Caki2 (cell line): ENCODE measurements around the gene FGGY. TPM values are rescaled to one million over a fixed set of nuclear protein-coding genes. Genes with fewer than 3 reads are reported as not detected.

Source experiments
- DNase-seq: peaks from one replicate; pipeline ENCODE4 v3.0.0-alpha.2; 2015; ENCODE audit warnings: low read depth
- in situ Hi-C: cut with HindIII; loops from 2 replicates; pipeline ENCODE4 v1.10.0; 2016; ENCODE audit warnings: low sequenced_read_pairs, low pct_unique_long_range_greater_than_20kb, mixed read lengths
- total RNA-seq: library from RNA; depleted of rRNA; stranded (reverse); fragments of >200 nt; shearing (Covaris generic); gene quantifications from 2 replicates; pipeline ENCODE4 v1.2.3, GENCODE V29; 2014; ENCODE audit warnings: low replicate concordance

Gene FGGY
- total RNA-seq, 1 experiment from 2014 or later, result 26.2 TPM

DNA sequence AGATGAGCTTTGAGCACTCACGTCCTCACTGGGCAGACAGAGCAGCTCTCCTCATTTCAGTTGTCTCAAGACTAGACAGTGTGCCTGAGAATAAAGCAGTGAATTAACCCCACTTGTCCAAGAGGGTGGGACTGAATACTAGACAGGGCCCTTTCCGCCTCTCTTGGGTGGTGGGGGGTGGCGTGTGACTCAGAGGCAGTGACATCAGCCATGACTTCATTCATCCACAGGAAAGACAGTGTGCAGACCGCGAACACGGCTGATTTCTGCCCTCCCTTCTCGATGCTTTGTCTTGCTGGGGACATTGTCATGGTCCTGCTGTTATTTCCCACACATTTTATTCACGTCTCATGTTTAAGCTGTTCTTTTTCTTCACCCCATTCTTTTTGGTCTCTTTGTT is 64.9 kb downstream of the FGGY start:
- in situ Hi-C loops, result no loop called here
- no peak for DNase-seq

DNA sequence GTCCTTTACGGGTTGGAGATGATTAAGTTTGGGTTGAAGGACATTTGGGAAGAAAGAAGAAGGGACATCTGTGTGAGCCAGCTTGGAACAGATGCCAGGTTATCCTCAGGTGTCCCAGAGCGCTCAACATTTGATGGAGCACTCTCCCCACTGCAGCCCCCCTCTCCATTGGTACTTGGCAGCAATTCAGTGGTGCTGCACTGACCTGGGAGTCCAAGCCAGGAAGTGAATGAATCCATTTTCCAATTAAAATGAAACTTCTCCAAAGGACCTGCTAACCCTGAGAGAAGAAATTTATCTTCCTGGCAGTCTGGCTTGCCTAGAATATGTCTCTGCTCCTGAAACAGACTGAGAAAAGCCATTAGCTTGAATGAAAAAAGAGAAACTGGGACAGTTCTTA is 67.1 kb downstream of the FGGY start:
- in situ Hi-C loops, result no loop called here
- no peak for DNase-seq

DNA sequence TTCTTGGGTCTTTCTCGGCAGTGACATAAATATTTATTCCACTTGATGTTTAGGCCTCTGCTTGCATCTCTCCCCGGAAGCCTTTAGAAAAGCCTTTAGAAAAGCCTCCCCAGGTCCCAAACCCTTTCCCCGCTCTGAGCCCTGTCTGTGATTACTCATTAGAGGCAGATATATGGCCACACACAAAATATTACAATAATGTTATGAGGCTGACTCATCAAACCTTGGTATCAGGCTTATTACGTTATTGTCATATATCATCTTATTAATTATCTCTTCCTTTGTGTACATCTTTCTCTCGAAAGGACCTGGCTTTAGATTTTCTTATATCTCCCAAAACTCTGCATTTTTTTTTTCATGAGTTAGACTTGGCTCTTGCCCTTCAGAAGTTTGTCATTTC is 69.5 kb downstream of the FGGY start:
- DNase-seq, result no peak
- in situ Hi-C loops, result no loop called here

GRCh38 chr1:59367301-59368007 is 70.6 kb downstream of the FGGY start:
- no peak for DNase-seq
- in situ Hi-C loops, result no loop called here

DNA sequence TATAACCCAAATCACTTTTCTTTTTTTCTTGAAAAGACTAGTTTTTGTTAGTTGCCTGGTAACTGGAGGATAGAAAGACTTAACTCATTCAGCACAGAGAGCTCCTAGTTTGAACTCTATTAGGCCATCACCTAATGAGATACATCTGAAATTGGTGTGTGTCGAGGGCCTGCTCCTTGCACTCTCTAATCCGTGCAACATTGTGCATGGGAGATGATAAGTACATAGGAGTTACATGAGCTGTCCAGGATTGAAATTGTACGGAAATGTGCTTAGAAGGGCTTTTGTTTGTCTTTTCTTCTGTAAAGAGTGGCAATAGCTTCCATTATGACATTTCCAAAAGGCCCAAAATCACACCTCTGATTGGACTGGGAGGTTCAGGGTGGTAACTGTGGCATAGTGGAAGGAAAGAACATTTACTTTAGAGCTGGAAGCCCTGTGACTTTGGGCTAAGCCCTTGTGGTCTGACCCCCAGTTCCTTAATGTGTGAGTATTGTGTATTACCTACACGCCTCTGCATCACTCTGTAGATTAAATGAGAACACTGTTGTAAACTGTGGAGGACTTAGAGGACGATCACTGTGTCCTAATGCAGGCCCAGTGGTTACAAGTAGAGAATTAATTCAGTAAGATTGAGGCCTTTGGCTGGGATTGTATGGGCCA is 71.2 kb downstream of the FGGY start:
- in situ Hi-C loops, result no loop called here
- no peak for DNase-seq

DNA sequence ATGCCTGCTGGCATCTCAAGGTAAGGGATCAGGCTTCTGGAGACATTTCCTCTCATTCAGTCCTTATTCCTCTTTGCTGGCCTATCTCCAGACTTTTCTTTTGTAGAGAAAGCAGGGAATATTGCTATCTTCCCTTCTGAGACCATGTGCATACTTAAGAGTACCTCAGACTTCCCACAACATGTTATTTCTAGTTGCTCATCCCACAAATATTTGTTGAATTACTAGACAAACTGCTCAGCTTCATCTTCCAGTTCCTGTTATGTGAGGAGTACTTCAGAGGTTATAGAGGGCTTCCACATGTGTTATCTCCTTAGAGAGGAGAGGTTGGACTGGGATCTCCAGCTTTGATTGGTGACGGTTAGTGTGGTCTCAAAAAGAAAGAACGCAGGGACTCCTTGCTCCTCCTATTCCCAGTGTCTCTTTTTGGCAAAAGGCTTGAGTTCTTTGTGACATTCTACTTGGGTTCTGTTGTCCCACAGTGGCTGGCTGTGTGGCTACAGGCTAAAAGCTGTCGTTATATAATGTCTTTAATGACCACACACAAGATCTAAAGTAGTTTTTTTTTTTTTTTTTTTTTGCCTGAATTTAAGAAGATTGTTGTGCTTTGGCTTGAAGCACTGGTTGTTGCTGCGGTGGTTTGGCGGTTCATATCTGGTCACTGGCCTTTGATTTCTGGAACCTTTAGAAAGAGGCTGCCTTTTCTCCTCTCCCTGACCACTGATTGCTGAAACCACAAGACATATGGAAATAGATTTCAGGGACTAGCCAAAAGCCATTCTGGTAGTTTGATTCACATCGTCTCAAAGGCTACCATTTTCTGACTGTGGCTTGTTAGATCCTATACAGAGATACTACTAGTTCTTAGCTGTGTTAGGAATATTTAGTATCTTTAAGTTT is 78.7 kb downstream of the FGGY start:
- peak; percentile 65 for DNase-seq
- in situ Hi-C loops, result no loop called here

DNA sequence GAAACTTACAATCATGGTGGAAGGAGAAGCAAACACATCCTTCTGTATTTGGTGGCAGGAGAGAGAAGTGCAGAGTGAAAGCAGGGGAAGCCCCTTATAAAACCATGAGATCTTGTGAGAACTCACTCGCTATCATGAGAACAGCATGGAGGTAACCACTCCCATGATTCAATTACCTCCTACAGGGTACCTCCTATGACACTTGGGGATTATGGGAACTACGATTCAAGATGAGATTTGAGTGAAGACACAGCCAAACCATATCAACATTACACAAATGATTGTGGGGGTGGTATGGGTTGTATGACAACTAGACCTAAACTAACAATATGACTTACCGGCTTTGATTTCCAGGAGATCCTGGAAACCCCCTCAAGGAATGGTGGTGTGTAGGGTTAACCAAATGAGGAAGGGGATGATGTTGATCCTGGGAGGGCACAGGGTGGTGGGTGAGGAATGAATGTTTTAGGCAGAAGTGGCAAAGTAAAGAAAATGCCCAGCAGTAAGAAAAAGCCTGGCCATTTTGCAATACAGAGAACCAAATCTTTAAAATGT is 80.5 kb downstream of the FGGY start:
- in situ Hi-C loops, result no loop called here
- DNase-seq, result no peak

- in situ Hi-C loops, result no loop called here
- no peak for DNase-seq
These were observed 81.9 kb downstream of the FGGY start for GRCh38 chr1:59378621-59379370.

DNA sequence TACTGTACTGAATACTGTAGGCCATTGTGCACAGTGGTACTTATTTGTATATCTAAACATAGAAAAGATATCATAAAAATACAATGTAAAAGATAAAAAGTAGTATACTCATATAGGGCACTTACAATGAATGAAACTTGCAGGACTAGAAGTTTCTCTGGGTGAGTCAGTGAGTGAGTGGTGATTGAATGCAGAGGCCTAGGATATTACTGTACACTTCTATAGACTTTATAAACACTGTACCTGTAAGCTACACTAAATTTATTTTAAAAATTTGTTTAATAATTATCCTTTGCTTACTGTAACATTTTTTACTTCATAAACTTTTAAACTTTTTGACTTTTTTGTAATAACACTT is 82.5 kb downstream of the FGGY start:
- DNase-seq, result no peak
- in situ Hi-C loops, result no loop called here

DNA sequence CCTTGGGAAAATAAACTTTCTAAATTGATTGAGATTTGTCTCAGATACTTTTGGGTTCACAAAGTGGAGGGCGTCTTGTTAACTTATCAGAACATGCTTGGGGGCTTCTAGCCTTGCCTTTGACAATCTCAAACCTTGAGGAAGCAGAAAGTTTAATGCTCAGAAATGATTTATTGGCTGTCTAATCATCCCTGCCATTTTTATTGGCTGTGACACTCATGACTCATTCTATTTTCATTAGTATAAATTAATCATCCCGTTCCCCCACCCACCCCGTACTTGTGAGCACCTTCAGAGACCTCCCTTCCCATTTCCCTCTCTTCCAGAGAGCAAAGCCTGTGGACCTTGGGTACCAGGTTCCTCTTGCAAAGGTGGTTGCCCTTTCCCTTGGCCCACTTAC is 87.1 kb downstream of the FGGY start:
- DNase-seq, result no peak
- in situ Hi-C loops, result no loop called here

DNA sequence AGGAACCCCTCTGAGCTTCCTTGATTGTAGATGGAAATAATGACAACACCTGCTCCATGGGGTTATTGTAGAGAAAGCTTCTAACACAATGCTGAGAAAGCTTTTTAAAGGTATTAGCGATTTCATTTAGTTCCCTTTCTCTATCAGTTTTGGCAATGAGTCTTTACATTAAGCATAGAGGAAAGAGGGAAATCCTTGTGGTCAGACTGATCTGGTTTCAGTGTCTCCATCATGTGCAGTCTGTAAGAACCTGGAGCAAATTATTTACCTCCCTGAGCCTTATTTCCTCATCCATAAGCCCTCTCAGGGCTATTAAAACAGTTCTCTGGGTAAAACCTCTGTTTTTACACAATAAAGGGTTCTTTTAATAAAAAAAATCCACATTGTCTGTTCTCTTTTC is 87.5 kb downstream of the FGGY start:
- in situ Hi-C loops, result no loop called here
- DNase-seq, result no peak

GRCh38 chr1:59388191-59388590 is 91.3 kb downstream of the FGGY start:
- no peak for DNase-seq
- in situ Hi-C loops, result no loop called here

DNA sequence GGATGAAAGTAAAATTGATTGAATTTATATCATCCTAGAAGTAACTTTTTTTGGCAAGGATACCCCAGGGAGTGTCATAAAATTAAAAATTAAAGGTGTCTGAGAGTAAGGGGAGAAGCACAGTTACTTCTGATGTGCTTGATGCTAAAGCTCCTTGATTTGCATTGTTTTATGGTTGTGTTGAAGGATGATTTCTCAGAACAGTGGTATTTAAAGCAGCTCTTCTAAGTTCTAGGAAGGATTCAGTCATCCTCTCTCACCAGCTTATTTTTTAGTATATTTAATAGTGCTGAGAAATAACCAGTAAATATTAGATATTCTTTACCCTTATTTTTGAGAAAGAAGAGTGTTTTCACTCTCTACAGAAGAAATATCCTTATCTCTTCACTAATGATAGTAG is 93.0 kb downstream of the FGGY start:
- DNase-seq, result no peak
- in situ Hi-C loops, result no loop called here

DNA sequence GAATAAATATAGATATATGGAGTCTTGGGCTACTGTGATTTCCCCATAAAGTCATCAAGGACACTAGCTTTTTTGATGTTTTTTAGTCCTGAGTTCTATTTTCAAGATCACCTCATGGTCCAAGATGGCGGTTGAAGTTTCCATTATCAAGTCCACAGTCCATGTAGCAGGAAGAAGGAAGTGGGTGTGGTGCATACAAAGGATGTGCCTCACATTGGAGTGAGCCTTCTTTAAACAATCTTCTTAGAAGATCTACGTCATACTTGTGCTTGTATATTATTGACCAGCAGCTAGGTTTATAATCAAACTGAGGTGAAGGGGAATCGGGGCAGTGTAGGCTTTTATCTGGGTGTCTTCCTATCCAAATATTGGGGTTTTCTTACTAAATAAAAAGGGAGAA is 93.4 kb downstream of the FGGY start:
- no peak for DNase-seq
- in situ Hi-C loops, result no loop called here

GRCh38 chr1:59391212-59392179 is 94.6 kb downstream of the FGGY start:
- DNase-seq, result no peak
- in situ Hi-C loops, result no loop called here

DNA sequence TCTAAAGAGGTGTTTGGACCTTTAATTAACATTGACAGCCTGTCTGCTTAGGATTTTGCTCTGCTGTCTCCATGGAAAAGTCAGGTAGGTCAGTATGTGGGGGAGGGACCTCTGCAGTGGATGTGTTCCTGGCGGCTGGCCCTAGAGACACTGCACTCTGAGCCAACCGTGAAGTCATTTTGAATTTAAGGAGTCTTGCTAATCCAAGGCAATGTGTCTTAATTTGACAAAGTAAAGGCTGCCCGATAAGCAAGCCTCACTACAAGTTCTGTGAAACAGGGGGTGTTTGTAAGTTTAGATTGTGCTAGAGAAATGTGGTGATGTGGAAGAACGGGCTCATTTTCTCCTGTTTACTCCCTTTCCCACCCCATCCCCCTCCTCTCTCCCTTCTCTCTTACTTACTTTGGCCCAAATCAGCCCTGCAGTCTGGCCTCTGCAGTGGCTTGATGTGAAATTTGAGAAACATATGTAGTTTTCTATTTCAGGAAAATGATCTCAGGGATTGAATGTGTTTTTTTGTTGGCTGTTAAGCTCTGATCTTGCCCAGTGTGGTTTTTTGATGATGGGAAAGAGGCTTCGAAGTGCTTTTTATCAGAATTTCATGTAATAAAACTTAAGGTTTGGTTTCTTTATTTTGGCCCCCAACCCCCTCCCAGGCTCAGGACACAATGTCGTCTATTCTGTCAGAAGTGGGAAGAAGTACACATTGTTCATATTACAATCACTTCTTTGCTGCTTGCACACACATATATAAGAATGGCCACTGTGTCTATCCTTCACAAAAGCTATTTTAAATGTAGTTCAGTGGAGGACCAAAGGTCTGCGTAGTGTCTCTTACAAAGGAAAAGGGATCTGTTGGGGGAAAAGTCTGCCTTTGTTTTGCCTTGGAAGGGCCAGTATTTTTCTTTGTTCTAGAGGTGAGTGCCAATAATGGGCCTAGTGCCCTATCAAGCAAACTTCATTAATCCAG is 96.6 kb downstream of the FGGY start:
- in situ Hi-C loops, result no loop called here
- no peak for DNase-seq
